ENCODE results near the gene PGPEP1. TPM values are rescaled to one million over a fixed set of nuclear protein-coding genes. Genes with fewer than 3 reads are reported as not detected.
"Not testable (repeated sequence)": the region's sequence is repeated elsewhere in the genome, so short reads cannot be mapped to it uniquely, and the experiment has no call there.

The PGPEP1 gene
- total RNA-seq, 1 donor from 2014 or later: 23.2 TPM

DNA sequence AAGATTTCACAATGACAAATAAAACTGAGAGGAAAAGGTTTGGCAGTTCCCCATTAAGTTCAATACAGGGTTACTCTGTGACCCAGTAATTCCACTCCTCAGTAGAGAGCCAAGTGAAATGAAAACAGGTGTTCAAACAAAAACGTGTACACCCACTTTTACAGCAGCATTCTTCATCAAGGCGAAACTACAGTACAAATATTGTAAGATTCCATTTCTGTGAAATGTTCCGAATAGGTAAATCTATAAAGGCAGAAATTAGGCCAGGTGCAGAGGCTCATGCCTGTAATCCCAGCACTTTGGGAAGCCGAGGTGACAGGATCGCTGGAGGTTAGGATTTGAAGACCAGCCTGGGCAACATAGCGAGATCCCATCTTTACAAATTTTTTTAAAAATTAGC, 36.6 kb downstream of the PGPEP1 start:
- Mint-ChIP-seq H3K27ac (peak overlapping the region; percentile 75), H3K4me1 (peaks cover 30% of the 10 kb centered on the region), H3K9me3 (no peaks in the 10 kb centered on the region), H3K4me3 (no peak overlapping the region), H3K27me3 (ENCODE audit: low read depth) (no peaks in the 10 kb centered on the region), H3K36me3 (no peaks in the 10 kb centered on the region)
- no peak for DNase-seq (ENCODE audit: low spot score in 2 of 2, unreplicated experiment in 2 of 2)
- TF ChIP-seq, protein P1, sequence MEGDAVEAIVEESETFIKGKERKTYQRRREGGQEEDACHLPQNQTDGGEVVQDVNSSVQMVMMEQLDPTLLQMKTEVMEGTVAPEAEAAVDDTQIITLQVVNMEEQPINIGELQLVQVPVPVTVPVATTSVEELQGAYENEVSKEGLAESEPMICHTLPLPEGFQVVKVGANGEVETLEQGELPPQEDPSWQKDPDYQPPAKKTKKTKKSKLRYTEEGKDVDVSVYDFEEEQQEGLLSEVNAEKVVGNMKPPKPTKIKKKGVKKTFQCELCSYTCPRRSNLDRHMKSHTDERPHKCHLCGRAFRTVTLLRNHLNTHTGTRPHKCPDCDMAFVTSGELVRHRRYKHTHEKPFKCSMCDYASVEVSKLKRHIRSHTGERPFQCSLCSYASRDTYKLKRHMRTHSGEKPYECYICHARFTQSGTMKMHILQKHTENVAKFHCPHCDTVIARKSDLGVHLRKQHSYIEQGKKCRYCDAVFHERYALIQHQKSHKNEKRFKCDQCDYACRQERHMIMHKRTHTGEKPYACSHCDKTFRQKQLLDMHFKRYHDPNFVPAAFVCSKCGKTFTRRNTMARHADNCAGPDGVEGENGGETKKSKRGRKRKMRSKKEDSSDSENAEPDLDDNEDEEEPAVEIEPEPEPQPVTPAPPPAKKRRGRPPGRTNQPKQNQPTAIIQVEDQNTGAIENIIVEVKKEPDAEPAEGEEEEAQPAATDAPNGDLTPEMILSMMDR (IDR thresholded peaks at IDR 0.05; ENCODE audit: unreplicated experiment): no peak

- no peak overlapping the region for H3K4me3 Mint-ChIP-seq
- H3K36me3 Mint-ChIP-seq: no peaks in the 10 kb centered on the region
- H3K27me3 Mint-ChIP-seq (ENCODE audit: low read depth): no peaks in the 10 kb centered on the region
- H3K27ac Mint-ChIP-seq: peak overlapping the region; percentile 66
- H3K4me1 Mint-ChIP-seq: peaks cover 25% of the 10 kb centered on the region
- no peaks in the 10 kb centered on the region for H3K9me3 Mint-ChIP-seq
- no peak for DNase-seq (ENCODE audit: low spot score in 2 of 2, unreplicated experiment in 2 of 2)
- TF ChIP-seq, protein P1 (IDR thresholded peaks at IDR 0.05; ENCODE audit: unreplicated experiment): no peak
Measured at GRCh38 chr19:18379803-18380747, 39.7 kb downstream of the PGPEP1 start.

DNA sequence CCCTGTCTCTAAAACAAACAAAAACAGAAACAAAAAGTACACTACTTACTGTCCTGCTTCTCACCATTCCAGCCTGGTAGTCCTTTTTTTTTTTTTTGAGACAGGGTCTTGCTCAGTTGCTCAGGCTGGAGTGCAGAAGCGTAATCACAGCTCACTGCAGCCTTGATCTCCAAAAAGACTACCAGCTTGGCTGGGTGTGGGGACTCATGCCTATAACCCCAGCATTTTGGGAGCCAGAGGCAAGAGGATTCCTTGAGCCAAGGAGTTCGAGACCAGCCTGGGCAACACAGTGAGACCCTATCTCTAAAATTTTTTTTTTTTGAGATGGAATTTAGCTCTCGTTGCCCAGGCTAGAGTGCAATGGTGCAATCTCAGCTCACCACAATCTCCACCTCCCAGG, 40.4 kb downstream of the PGPEP1 start:
- no peaks in the 10 kb centered on the region for H3K27me3 Mint-ChIP-seq (ENCODE audit: low read depth)

GRCh38 chr19:18383622-18384021, 43.2 kb downstream of the PGPEP1 start:
- H3K27me3 Mint-ChIP-seq (ENCODE audit: low read depth): not testable (repeated sequence)
- H3K4me1 Mint-ChIP-seq: peaks cover 23% of the 10 kb centered on the region

More for the DNA sequence above, 40.4 kb downstream of the PGPEP1 start:
- H3K9me3 Mint-ChIP-seq: no peaks in the 10 kb centered on the region
- DNase-seq (ENCODE audit: low spot score in 2 of 2, unreplicated experiment in 2 of 2): no peak
- H3K27ac Mint-ChIP-seq: no peak overlapping the region
- H3K36me3 Mint-ChIP-seq: no peaks in the 10 kb centered on the region
- no peak overlapping the region for H3K4me3 Mint-ChIP-seq
- peaks cover 29% of the 10 kb centered on the region for H3K4me1 Mint-ChIP-seq
- TF ChIP-seq, protein P1 (IDR thresholded peaks at IDR 0.05; ENCODE audit: unreplicated experiment): no peak

DNA sequence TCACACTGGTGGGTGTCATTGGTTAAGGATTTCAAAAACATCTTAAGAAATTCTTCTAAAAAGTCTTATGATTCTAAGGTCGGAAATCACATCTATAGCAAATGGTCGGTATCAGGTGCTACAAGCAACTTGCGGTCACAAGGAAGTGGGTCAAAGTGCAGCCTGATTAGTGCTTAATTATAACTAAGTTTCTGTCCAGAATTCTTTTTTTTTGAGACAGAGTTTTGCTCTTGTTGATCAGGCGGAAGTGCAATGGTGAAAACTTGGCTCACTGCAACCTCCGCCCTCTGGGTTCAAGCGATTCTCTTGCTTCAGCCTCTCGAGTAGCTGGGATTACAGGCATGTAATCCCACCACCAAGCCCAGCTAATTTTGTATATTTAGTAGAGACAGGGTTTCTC, 44.4 kb downstream of the PGPEP1 start:
- Mint-ChIP-seq H3K4me3 (no peak overlapping the region), H3K27ac (no peak overlapping the region), H3K9me3 (no peaks in the 10 kb centered on the region), H3K36me3 (no peaks in the 10 kb centered on the region), H3K4me1 (peaks cover 23% of the 10 kb centered on the region), H3K27me3 (ENCODE audit: low read depth) (peaks cover 6% of the 10 kb centered on the region)
- TF ChIP-seq, protein P1 (IDR thresholded peaks at IDR 0.05; ENCODE audit: unreplicated experiment): no peak
- no peak for DNase-seq (ENCODE audit: low spot score in 2 of 2, unreplicated experiment in 2 of 2)

More at GRCh38 chr19:18383622-18384021, 43.2 kb downstream of the PGPEP1 start:
- not testable (repeated sequence) for H3K27ac Mint-ChIP-seq; H3K36me3 Mint-ChIP-seq; DNase-seq (ENCODE audit: low spot score in 2 of 2, unreplicated experiment in 2 of 2); H3K9me3 Mint-ChIP-seq; H3K4me3 Mint-ChIP-seq

- TF ChIP-seq, protein P1 (IDR thresholded peaks at IDR 0.05; ENCODE audit: unreplicated experiment): no peak
- no peaks in the 10 kb centered on the region for H3K36me3 Mint-ChIP-seq
- no peak overlapping the region for H3K27ac Mint-ChIP-seq
- DNase-seq (ENCODE audit: low spot score in 2 of 2, unreplicated experiment in 2 of 2): no peak
- peaks cover 6% of the 10 kb centered on the region for H3K27me3 Mint-ChIP-seq (ENCODE audit: low read depth)
- H3K9me3 Mint-ChIP-seq: no peaks in the 10 kb centered on the region
- no peak overlapping the region for H3K4me3 Mint-ChIP-seq
- peaks cover 18% of the 10 kb centered on the region for H3K4me1 Mint-ChIP-seq
Measured at GRCh38 chr19:18385359-18385674, 44.9 kb downstream of the PGPEP1 start.
